Mesendoderm (in vitro differentiated cells): ENCODE measurements around the gene RASIP1.
"Not testable (repeated sequence)": the region's sequence is repeated elsewhere in the genome, so short reads cannot be mapped to it uniquely, and the experiment has no call there.

Experiments
- DNase-seq: peaks from one replicate; pipeline ENCODE4 v3.0.0; 2013
- H2AK5ac ChIP-seq: 2 replicates; pipeline ENCODE4 v1.6.1; 2013; ENCODE audit warnings: low read length, inconsistent platforms
- H2BK120ac ChIP-seq: 2 replicates; pipeline ENCODE4 v1.6.1; 2013; ENCODE audit warnings: low read depth, mild to moderate bottlenecking, low read length, moderate library complexity, mixed read lengths
- H2BK15ac ChIP-seq: replicated peaks from 2 replicates; pipeline ENCODE4 v1.6.1; 2013; ENCODE audit warnings: low read depth, mild to moderate bottlenecking, moderate library complexity
- H2BK5ac ChIP-seq: 2 replicates; pipeline ENCODE4 v1.6.1; 2013; ENCODE audit warnings: low read length, inconsistent platforms
- H3K18ac ChIP-seq: 2 replicates; pipeline ENCODE4 v1.6.1; 2013; ENCODE audit warnings: mild to moderate bottlenecking, low read length, mixed read lengths
- H3K23ac ChIP-seq: one replicate; pipeline ENCODE4 v1.6.1; 2013; ENCODE audit warnings: low read length
- H3K27ac ChIP-seq: 2 replicates; pipeline ENCODE4 v1.5.1; 2013; ENCODE audit warnings: low read depth, mild to moderate bottlenecking, inconsistent platforms, low read length, moderate library complexity
- H3K27me3 ChIP-seq: 2 replicates; pipeline ENCODE4 v1.6.1; 2013; ENCODE audit warnings: low read length, control low read depth, mild to moderate bottlenecking, inconsistent platforms; ENCODE audit not compliant: insufficient read depth, poor library complexity
- H3K36me3 ChIP-seq: 2 replicates; pipeline ENCODE4 v1.6.1; 2013; ENCODE audit warnings: low read length, inconsistent platforms; ENCODE audit not compliant: control insufficient read depth, insufficient read depth
- H3K4ac ChIP-seq: one replicate; pipeline ENCODE4 v1.6.1; 2013; ENCODE audit warnings: low read depth, mild to moderate bottlenecking, low read length, moderate library complexity
- H3K4me1 ChIP-seq: 2 replicates; pipeline ENCODE4 v1.6.1; 2013; ENCODE audit warnings: low read depth, low read length, inconsistent platforms; ENCODE audit not compliant: control insufficient read depth
- H3K4me2 ChIP-seq: 2 replicates; pipeline ENCODE4 v1.6.1; 2013; ENCODE audit warnings: low read length
- H3K4me3 ChIP-seq: 2 replicates; pipeline ENCODE4 v1.5.1; 2013; ENCODE audit warnings: mild to moderate bottlenecking, low read length
- H3K56ac ChIP-seq: one replicate; pipeline ENCODE4 v1.6.1; 2013; ENCODE audit warnings: low read length
- H3K79me1 ChIP-seq: 2 replicates; pipeline ENCODE4 v1.6.1; 2013; ENCODE audit warnings: low read length, inconsistent platforms
- H3K79me2 ChIP-seq: 2 replicates; pipeline ENCODE4 v1.6.1; 2013; ENCODE audit warnings: mild to moderate bottlenecking, low read length; ENCODE audit not compliant: control insufficient read depth, insufficient read depth
- H3K9ac ChIP-seq: 2 replicates; pipeline ENCODE4 v1.6.1; 2013; ENCODE audit warnings: low read length, inconsistent platforms
- H4K5ac ChIP-seq: one replicate; pipeline ENCODE4 v1.6.1; 2013; ENCODE audit warnings: low read length
- H4K8ac ChIP-seq: one replicate; pipeline ENCODE4 v1.6.1; 2013; ENCODE audit warnings: low read depth, mild to moderate bottlenecking, control low read depth, low read length, moderate library complexity
- WGBS: extraction: QIAGEN DNeasy Blood & Tissue Kit; methylation state at CpG from one replicate; pipeline ENCODE4 v1.1.7; 2013; ENCODE audit warnings: low lambda C conversion rate, missing lambda C conversion rate; ENCODE audit not compliant: insufficient coverage; ENCODE audit errors: extremely low coverage; 5-methylcytosine and 5-hydroxymethylcytosine counted together

Gene RASIP1

DNA sequence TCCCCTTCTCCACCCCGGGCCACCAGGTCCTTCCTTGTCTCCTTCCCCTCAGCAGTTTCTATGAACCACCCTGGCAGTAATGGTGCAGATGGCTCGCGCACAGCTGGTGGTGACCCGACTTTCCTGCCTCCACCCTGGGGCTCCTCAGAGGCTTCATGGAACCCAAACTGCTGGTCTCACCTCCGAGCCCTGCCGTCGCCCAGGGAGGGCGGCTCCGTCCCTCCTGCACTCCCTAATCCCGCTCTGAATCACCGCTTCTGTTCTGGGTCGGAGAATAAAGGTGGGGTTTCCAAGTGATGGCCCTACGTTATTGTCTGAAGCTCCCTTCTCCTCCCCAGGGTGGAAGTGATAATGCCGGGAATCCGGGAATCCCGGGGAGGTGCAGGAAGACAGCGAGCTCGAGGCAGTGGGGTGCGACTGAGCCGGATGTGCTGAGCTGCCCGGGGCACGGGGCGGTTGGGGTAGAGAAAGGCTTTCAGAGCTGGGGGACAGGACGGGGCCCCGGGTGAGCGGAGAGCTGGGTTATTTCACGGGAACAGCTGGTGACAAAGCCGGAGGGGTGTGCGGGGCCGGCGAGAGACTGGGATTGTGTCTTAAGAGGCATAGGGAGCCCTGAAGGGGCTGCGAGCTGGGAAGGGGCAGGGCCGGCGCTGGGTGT is 43.9 kb downstream of the RASIP1 start:
- Histone ChIP-seq H2BK120ac (no peak overlapping the region), H3K4ac (no peak overlapping the region), H3K36me3 (no peaks in the 10 kb centered on the region), H3K9ac (peak overlapping the region; percentile 57), H3K79me1 (no peaks in the 10 kb centered on the region), H3K4me1 (no peaks in the 10 kb centered on the region), H2AK5ac (no peak overlapping the region), H2BK5ac (no peak overlapping the region), H3K27ac (peak overlapping the region; percentile 46), H3K56ac (peak overlapping the region; percentile 85), H3K4me2 (peak overlapping the region; percentile 97), H3K4me3 (peak overlapping the region; percentile 24), H4K8ac (no peak overlapping the region), H2BK15ac (no peak overlapping the region), H3K23ac (no peak overlapping the region), H4K5ac (no peak overlapping the region), H3K18ac (peak overlapping the region; percentile 52), H3K27me3 (no peaks in the 10 kb centered on the region), H3K79me2 (no peaks in the 10 kb centered on the region)
- peak; percentile 83 for DNase-seq
- no CpG with 5 or more reads among the region's 34 CpGs for WGBS

DNA sequence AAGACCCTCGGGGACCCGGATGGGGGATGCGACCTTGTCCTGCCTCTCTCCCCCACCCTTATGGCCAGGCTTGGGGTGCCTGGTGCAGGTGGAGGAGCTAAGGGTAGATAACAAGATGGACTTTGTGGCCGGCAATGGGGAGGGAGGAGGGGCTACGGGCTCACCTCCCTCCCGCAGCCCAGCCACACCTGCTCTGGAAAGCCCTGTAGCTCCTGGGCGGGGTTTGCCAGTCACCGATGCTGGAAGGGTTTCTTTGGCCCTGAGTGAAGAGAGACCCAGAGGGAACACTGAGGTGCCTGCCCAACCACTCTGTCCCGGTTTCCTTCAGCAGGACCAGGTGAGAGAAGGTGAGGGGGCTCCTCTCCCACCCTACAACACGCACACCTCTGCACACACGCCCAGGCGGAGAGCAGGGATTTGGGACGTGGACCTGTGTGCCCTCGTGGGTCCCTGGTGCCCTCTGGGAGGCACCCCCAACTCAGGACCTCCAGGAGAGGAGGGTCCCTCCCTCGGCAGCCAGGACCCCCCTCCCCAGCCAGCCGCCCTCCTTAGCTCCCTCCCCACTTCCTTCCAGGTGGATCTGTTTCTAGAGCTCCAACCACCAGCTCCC is 44.6 kb downstream of the RASIP1 start, which contains the start of gene FUT2:
FUT2 (plus strand) TSS at position 229 of the 610 bp plus-strand sequence. CDS start 6,986 bp downstream, outside the sequence.
- no peak within 1 kb of the TSS for H4K8ac ChIP-seq
- H3K4me1 ChIP-seq = no peaks in the 10 kb centered on the region
- no peak within 1 kb of the TSS for H3K23ac ChIP-seq
- no peak within 1 kb of the TSS for H4K5ac ChIP-seq
- no peaks in the 10 kb centered on the region for H3K79me1 ChIP-seq
- H3K4me2 ChIP-seq = peak within 1 kb of the TSS; percentile 97
- H3K4me3 ChIP-seq = peak within 1 kb of the TSS; percentile 24
- peak; percentile 67 for DNase-seq
- peak within 1 kb of the TSS; percentile 52 for H3K18ac ChIP-seq
- no peak within 1 kb of the TSS for H2AK5ac ChIP-seq
- H2BK15ac ChIP-seq = no peak within 1 kb of the TSS
- H3K27ac ChIP-seq = peak within 1 kb of the TSS; percentile 46
- H2BK5ac ChIP-seq = peak within 1 kb of the TSS; percentile 27
- H3K9ac ChIP-seq = peak within 1 kb of the TSS; percentile 57
- no peak within 1 kb of the TSS for H3K4ac ChIP-seq
- no peaks in the 10 kb centered on the region for H3K79me2 ChIP-seq
- no peaks in the 10 kb centered on the region for H3K36me3 ChIP-seq
- peak within 1 kb of the TSS; percentile 85 for H3K56ac ChIP-seq
- no peak within 1 kb of the TSS for H2BK120ac ChIP-seq
- no CpG with 5 or more reads among the region's 16 CpGs for WGBS
- H3K27me3 ChIP-seq = no peaks in the 10 kb centered on the region

DNA sequence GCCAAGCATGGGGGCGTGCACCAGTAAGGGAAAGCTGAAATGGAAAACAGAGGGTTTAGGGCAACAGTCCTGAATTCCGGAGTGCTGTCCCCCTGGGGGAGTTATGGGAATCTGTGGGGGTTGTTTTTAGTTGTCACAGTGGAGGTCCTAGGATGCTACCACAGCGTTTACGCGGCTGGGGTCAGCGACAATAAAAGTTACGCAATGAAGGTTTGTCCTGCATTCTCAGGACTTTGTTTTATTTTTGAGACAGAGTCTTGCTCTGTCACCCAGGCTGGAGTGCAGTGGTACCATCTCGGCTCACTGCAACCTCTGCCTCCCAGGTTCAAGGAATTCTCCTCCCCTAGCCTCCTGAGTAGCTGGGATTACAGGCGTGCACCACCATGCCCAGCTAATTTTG is 46.8 kb downstream of the RASIP1 start:
- not testable (repeated sequence) for H3K4ac ChIP-seq, H3K4me2 ChIP-seq, H2BK15ac ChIP-seq, H3K27me3 ChIP-seq, H4K5ac ChIP-seq, H4K8ac ChIP-seq, H2BK5ac ChIP-seq, H3K4me1 ChIP-seq, H2BK120ac ChIP-seq, H3K27ac ChIP-seq, H3K18ac ChIP-seq, H3K23ac ChIP-seq, H3K36me3 ChIP-seq, H3K4me3 ChIP-seq, H3K56ac ChIP-seq, H2AK5ac ChIP-seq, H3K79me2 ChIP-seq, H3K9ac ChIP-seq, H3K79me1 ChIP-seq, DNase-seq
- no CpG with 5 or more reads among the region's 9 CpGs for WGBS

DNA sequence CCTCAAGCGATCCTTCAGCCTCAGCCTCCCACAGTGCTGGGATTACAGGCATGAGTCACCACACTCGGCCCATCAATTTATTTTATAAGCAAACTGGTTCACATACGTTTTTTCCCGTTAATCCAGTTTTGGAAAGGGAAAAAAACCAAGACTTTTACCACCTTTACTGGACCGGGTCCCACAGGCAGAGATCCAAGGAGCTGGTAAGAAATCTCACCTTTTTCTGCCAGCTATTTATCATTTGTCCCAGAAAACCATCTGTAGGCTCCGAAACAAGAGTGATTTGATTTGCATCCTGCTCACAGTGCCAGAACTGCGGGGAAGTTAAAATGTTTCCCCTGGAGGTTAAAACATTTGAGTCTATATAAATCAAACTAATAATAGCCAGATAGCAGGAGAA is 51.0 kb downstream of the RASIP1 start:
- WGBS = no CpG with 5 or more reads among the region's 7 CpGs
- Histone ChIP-seq H2BK5ac (no peak overlapping the region), H3K79me2 (no peaks in the 10 kb centered on the region), H3K4me1 (no peaks in the 10 kb centered on the region), H3K4me3 (no peak overlapping the region), H4K5ac (no peak overlapping the region), H3K79me1 (no peaks in the 10 kb centered on the region), H3K36me3 (no peaks in the 10 kb centered on the region), H3K18ac (no peak overlapping the region), H2AK5ac (no peak overlapping the region), H3K56ac (no peak overlapping the region), H2BK15ac (no peak overlapping the region), H4K8ac (no peak overlapping the region), H3K4ac (no peak overlapping the region), H3K27ac (no peak overlapping the region), H3K4me2 (no peak overlapping the region), H2BK120ac (no peak overlapping the region), H3K9ac (no peak overlapping the region), H3K23ac (no peak overlapping the region), H3K27me3 (no peaks in the 10 kb centered on the region)
- DNase-seq = no peak

- Histone ChIP-seq H3K36me3 (no peaks in the 10 kb centered on the region), H2BK120ac (no peak overlapping the region), H3K4me3 (no peak overlapping the region), H3K4me1 (no peaks in the 10 kb centered on the region), H2BK15ac (no peak overlapping the region), H3K4me2 (no peak overlapping the region), H3K79me1 (no peaks in the 10 kb centered on the region), H2AK5ac (no peak overlapping the region), H3K18ac (no peak overlapping the region), H3K79me2 (no peaks in the 10 kb centered on the region), H3K56ac (no peak overlapping the region), H3K27ac (no peak overlapping the region), H3K4ac (no peak overlapping the region), H4K5ac (no peak overlapping the region), H3K23ac (no peak overlapping the region), H3K27me3 (no peaks in the 10 kb centered on the region), H2BK5ac (no peak overlapping the region), H3K9ac (no peak overlapping the region), H4K8ac (no peak overlapping the region)
- DNase-seq = no peak
- no CpG with 5 or more reads among the region's 3 CpGs for WGBS
Measured at GRCh38 chr19:48687776-48688175, 52.6 kb downstream of the RASIP1 start.
